ENCODE measurements around the gene CAMSAP3. TPM values are rescaled to one million over a fixed set of nuclear protein-coding genes. Genes with fewer than 3 reads are reported as not detected.
A peak's percentile ranks its signal among the peaks of the same experiment; 100 is the strongest.

The CAMSAP3 gene
- total RNA-seq, 1 donor from 2014 or later = 12.6 TPM

DNA sequence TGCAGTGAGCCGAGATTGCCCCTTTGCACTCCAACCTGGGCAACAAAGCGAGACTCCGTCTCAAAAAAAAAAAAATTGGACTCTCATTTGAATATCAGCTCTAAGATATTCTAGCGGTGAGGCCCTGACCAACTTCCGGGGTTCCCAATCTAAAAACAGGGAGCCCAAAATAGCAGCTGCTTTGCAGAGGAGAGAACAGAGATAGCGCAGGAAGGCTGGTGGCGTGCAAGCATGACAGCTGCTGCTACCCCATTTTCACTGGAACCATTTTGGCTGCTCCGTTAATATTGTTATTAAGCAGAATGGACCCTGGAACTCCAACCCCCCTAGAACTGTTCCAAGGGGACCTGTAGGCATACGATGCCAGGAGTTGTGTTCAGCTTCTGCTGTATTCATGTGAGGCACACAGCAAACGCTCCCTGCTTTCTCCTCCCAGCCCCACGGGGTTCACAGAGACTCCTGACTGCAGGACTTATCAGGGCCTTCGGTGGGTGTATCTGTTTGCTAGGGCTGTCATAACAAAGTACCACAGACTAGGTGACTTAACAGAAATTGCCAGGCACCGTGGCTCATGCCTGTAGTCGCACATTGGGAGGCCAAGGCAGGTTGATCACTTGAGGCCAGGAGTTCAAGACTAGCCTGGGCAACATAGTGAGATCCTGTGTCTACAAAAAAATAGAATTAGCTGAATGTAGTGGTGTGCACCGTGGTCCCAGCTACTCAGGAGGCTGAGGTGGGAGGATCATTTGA is 52.8 kb downstream of the CAMSAP3 start:
- TF ChIP-seq, protein P1, sequence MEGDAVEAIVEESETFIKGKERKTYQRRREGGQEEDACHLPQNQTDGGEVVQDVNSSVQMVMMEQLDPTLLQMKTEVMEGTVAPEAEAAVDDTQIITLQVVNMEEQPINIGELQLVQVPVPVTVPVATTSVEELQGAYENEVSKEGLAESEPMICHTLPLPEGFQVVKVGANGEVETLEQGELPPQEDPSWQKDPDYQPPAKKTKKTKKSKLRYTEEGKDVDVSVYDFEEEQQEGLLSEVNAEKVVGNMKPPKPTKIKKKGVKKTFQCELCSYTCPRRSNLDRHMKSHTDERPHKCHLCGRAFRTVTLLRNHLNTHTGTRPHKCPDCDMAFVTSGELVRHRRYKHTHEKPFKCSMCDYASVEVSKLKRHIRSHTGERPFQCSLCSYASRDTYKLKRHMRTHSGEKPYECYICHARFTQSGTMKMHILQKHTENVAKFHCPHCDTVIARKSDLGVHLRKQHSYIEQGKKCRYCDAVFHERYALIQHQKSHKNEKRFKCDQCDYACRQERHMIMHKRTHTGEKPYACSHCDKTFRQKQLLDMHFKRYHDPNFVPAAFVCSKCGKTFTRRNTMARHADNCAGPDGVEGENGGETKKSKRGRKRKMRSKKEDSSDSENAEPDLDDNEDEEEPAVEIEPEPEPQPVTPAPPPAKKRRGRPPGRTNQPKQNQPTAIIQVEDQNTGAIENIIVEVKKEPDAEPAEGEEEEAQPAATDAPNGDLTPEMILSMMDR (IDR thresholded peaks at IDR 0.05; ENCODE audit: insufficient read depth, low read length, poor library complexity, severe bottlenecking) = no peak
- peaks cover 2% of the 10 kb centered on the region for H3K27me3 ChIP-seq (ENCODE audit: control insufficient read depth, insufficient read depth, low read length)
- no peak for DNase-seq (ENCODE audit: low read depth)
- no peaks in the 10 kb centered on the region for H3K36me3 ChIP-seq (ENCODE audit: control insufficient read depth, insufficient read depth, low read length)
- no peak overlapping the region for H3K4me3 ChIP-seq (ENCODE audit: low read depth, low read length)

GRCh38 chr19:7650148-7650547 is 54.5 kb downstream of the CAMSAP3 start:
- DNase-seq (ENCODE audit: low read depth) = no peak
- H3K27me3 ChIP-seq (ENCODE audit: control insufficient read depth, insufficient read depth, low read length) = peaks cover 2% of the 10 kb centered on the region
- TF ChIP-seq, protein P1 (IDR thresholded peaks at IDR 0.05; ENCODE audit: insufficient read depth, low read length, poor library complexity, severe bottlenecking) = no peak
- no peaks in the 10 kb centered on the region for H3K36me3 ChIP-seq (ENCODE audit: control insufficient read depth, insufficient read depth, low read length)
- H3K4me3 ChIP-seq (ENCODE audit: low read depth, low read length) = no peak overlapping the region

- no peak overlapping the region for H3K4me3 ChIP-seq (ENCODE audit: low read depth, low read length)
- DNase-seq (ENCODE audit: low read depth) = peak; percentile 19
- TF ChIP-seq, protein P1 (IDR thresholded peaks at IDR 0.05; ENCODE audit: insufficient read depth, low read length, poor library complexity, severe bottlenecking) = peak; percentile 95
Measured at GRCh38 chr19:7652061-7652641, 56.5 kb downstream of the CAMSAP3 start.

GRCh38 chr19:7654401-7654800 is 58.7 kb downstream of the CAMSAP3 start:
- DNase-seq (ENCODE audit: low read depth) = no peak
- Histone ChIP-seq H3K36me3 (ENCODE audit: control insufficient read depth, insufficient read depth, low read length) (no peaks in the 10 kb centered on the region), H3K27me3 (ENCODE audit: control insufficient read depth, insufficient read depth, low read length) (peaks cover 8% of the 10 kb centered on the region), H3K4me3 (ENCODE audit: low read depth, low read length) (no peak overlapping the region)
- TF ChIP-seq, protein P1 (IDR thresholded peaks at IDR 0.05; ENCODE audit: insufficient read depth, low read length, poor library complexity, severe bottlenecking) = no peak

More at GRCh38 chr19:7652061-7652641, 56.5 kb downstream of the CAMSAP3 start:
- Histone ChIP-seq H3K36me3 (ENCODE audit: control insufficient read depth, insufficient read depth, low read length) (no peaks in the 10 kb centered on the region), H3K27me3 (ENCODE audit: control insufficient read depth, insufficient read depth, low read length) (peaks cover 5% of the 10 kb centered on the region)

DNA sequence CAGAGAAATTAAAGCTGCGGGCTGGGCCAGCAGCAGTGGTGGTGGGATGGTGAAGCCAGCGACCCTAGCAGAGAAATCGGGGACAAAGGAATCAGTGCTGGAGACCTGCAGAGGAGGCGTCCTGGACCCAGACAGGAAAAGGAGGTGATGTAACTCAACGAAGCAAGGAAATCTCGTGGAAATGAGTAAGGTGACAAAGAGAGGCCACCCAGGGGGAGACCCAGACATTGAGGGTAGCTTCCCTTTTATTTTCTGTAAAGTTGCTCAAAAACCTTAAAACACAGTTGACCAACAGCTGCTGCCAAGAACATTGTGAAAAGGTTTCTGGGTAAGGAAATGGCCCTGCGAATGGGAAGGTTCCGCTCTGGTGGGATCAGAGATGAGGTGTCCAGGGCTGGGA is 59.9 kb downstream of the CAMSAP3 start:
- TF ChIP-seq, protein P1 (IDR thresholded peaks at IDR 0.05; ENCODE audit: insufficient read depth, low read length, poor library complexity, severe bottlenecking) = no peak
- no peaks in the 10 kb centered on the region for H3K36me3 ChIP-seq (ENCODE audit: control insufficient read depth, insufficient read depth, low read length)
- DNase-seq (ENCODE audit: low read depth) = no peak
- peaks cover 8% of the 10 kb centered on the region for H3K27me3 ChIP-seq (ENCODE audit: control insufficient read depth, insufficient read depth, low read length)
- H3K4me3 ChIP-seq (ENCODE audit: low read depth, low read length) = no peak overlapping the region

All from kidney epithelial cell (primary cell).